ENCODE results near the gene MEGF10.
"Not testable (repeated sequence)": the region's sequence is repeated elsewhere in the genome, so short reads cannot be mapped to it uniquely, and the experiment has no call there.

DNA sequence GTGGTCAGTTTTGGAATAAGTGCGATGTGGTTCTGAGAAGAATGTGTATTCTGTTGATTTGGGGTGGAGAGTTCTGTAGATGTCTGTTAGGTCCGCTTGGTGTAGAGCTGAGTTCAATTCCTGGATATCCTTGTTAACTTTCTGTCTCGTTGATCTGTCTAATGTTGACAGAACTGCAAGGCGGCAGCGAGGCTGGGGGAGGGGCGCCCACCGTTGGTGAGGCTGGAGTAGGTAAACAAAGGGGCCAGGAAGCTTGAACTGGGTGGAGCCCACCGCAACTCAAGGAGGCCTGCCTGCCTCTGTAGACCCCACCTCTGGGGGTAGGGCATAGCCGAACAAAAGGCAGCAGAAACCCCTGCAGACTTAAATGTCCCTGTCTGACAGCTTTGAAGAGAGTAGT, 22.3 kb upstream of the MEGF10 start:
- not testable (repeated sequence) for TF ChIP-seq CTCF (IDR thresholded peaks at IDR 0.05); EZH2 (IDR thresholded peaks at IDR 0.05; ENCODE audit: borderline replicate concordance, insufficient read depth, low read depth, low read length, poor library complexity, severe bottlenecking)
